AG04450 (cell line): ENCODE measurements around the gene TNS2. TPM values are rescaled to one million over a fixed set of nuclear protein-coding genes. Genes with fewer than 3 reads are reported as not detected.

Experiments used
- CTCF ChIA-PET: fragments of 300-600, 350-600 bp; formaldehyde crosslinking; extraction: SDS; loops from one replicate; lab custom pipeline; 2022; ENCODE audit warnings: antibody characterized with exemption, inconsistent platforms; lab: Charles Lee
- POLR2A ChIA-PET: fragments of 350-600 bp; formaldehyde crosslinking; extraction: SDS; loops from one replicate; lab custom pipeline; 2021; ENCODE audit warnings: antibody characterized with exemption, inconsistent platforms; lab: Yijun Ruan, JAX
- DNase-seq: peaks from one replicate; pipeline ENCODE4 v3.0.0-alpha.2; 2011; ENCODE audit warnings: low read depth, low spot score
- H3K27ac ChIP-seq: one replicate; pipeline ENCODE4 v1.5.1; 2012; ENCODE audit warnings: low read depth, low read length, control low read depth
- H3K27me3 ChIP-seq: one replicate; pipeline ENCODE4 v1.6.0; 2012; ENCODE audit warnings: low read length; ENCODE audit not compliant: control insufficient read depth, insufficient read depth
- H3K4me3 ChIP-seq: 2 replicates; pipeline ENCODE4 v1.5.1; 2011; ENCODE audit warnings: mild to moderate bottlenecking, low read depth, low read length, control low read depth
- H3K9me3 ChIP-seq: 2 replicates; pipeline ENCODE4 v1.5.1; 2012; ENCODE audit warnings: low read length; ENCODE audit not compliant: control insufficient read depth, insufficient read depth
- CTCF ChIP-seq: IDR thresholded peaks from 2 replicates; pipeline ENCODE4 v1.5.1; 2011; ENCODE audit warnings: low read depth, low read length, control low read depth, inconsistent platforms
- polyA minus RNA-seq: library from RNA; depleted of rRNA, polyadenylated mRNA; stranded (reverse); fragments of >200 nt; gene quantifications from 2 replicates; pipeline ENCODE4 v1.2.3, GENCODE V29; 2011; rRNA and poly(A)+ RNA removed
- polyA plus RNA-seq: library from polyadenylated mRNA; depleted of rRNA; stranded (reverse); fragments of >200 nt; gene quantifications from 2 replicates; pipeline ENCODE4 v1.2.3, GENCODE V29; 2011; rRNA removed

The TNS2 gene
- polyA plus RNA-seq (23.1 and 31.0 TPM in 2 replicates), polyA minus RNA-seq (74.2 and 82.3 TPM in 2 replicates)

- no peak for DNase-seq
- no peaks in the 10 kb centered on the region for H3K27me3 ChIP-seq
- ChIA-PET CTCF (no interaction called here), POLR2A (interaction anchor here (0.6 to 2.0 kb wide), 3 partner anchors 29 to 131 kb away, joined by 4 to 7 read pairs (median 6); partner anchors contain the start of genes CSAD, SPRYD3 and ZNF740)
- no peak for TF ChIP-seq CTCF
- peaks cover 3% of the 10 kb centered on the region; the same call in 1 of the 2 replicates for H3K9me3 ChIP-seq
- H3K4me3 ChIP-seq = peak within 1 kb of the TSS; percentile 79
- peak within 1 kb of the TSS; percentile 94 for H3K27ac ChIP-seq
Observed at GRCh38 chr12:53049571-53050318, at the start of gene TNS2. Gene TNS2 (plus strand): TSS chr12:53050065. CDS start chr12:53050186, 121 bp downstream.

DNA sequence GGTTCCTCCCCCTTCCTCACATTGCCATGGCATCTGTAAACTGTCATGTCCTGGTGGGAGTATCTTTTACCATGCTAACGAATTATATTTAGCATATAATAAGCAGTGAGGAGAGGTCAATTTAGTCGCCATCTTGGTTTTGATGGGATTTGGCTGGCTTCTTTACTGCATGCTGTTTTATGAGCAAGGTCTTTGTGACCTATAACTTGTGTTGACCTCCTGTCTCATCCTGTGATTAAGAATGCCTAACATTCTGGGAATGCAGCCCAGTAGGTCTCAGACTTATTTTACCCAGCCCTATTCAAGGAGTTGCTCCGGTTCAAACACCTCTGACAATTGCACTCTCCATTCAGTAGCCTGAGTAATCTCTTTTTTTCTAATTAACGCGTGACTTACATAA lies 45.7 kb upstream of the TNS2 start:
- no peaks in the 10 kb centered on the region for H3K9me3 ChIP-seq
- POLR2A ChIA-PET = interaction anchor here (0.6 to 0.7 kb wide), 2 partner anchors 118 to 551 kb away, joined by 3 to 6 read pairs; no protein-coding TSS in a partner anchor
- H3K27ac ChIP-seq = no peak overlapping the region
- no peak for DNase-seq
- no peak overlapping the region for H3K4me3 ChIP-seq
- TF ChIP-seq CTCF = no peak
- CTCF ChIA-PET = no interaction called here
- H3K27me3 ChIP-seq = no peaks in the 10 kb centered on the region

- Histone ChIP-seq H3K27me3 (no peaks in the 10 kb centered on the region), H3K9me3 (no peaks in the 10 kb centered on the region), H3K4me3 (no peak overlapping the region), H3K27ac (no peak overlapping the region)
- CTCF ChIA-PET = no interaction called here
- DNase-seq = no peak
- POLR2A ChIA-PET = interaction anchor here (0.6 kb wide), 1 partner anchor 119 kb away, joined by 3 read pairs; no protein-coding TSS in a partner anchor
- TF ChIP-seq CTCF = no peak
Observed at GRCh38 chr12:53004582-53004981, 45.3 kb upstream of the TNS2 start.

DNA sequence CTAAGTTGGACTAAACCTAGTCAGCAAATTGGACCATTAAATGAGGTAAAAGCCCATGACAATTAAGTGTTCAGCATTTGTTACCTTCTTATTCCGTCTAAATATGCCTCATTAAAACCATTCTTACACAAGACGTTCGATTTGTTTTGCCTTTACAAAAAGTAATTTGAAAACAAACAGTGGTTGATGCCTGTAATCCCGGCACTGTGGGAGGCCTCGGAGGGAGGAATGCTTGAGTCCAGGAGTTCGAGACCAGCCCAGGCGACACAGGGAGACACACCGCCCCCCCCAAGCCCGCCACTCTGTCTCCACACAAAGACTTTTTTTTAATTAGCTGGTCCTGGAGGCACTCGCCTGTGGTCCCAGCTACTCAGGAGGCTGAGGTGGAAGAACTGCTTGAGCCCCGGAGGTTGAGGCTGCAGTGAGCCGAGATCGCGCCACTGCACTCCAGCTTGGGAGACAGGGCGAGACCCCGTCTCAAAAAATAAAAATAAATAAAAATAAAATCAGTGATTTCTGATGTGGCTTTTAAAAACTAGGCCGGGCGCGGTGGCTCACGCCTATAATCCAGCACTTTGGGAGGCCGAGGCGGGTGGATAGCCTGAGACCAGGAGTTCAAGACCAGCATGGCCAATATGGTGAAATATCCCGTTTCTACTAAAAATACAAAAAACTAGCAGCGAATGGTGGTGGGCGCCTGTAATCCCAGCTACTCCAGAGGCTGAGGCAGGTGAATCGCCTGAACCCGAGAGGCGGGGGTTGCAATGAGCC lies 44.5 kb upstream of the TNS2 start:
- Histone ChIP-seq H3K27me3 (no peaks in the 10 kb centered on the region), H3K27ac (peak overlapping the region; percentile 31), H3K9me3 (no peaks in the 10 kb centered on the region), H3K4me3 (peak overlapping the region; percentile 100)
- ChIA-PET CTCF (interaction anchor here (0.6 to 2.3 kb wide), 3 partner anchors 25 to 1010 kb away, joined by 3 to 12 read pairs (median 3); no protein-coding TSS in a partner anchor), POLR2A (interaction anchor here (0.9 to 2.4 kb wide), 5 partner anchors 13 to 858 kb away, joined by 3 to 15 read pairs (median 5); partner anchors contain the start of gene TARBP2)
- no peak for TF ChIP-seq CTCF
- DNase-seq = no peak
